ENCODE results near the gene ERVV-1.
"Not testable (repeated sequence)": the region's sequence is repeated elsewhere in the genome, so short reads cannot be mapped to it uniquely, and the experiment has no call there.

Gene ERVV-1

GRCh38 chr19:53019684-53020083 lies 6.0 kb downstream of the ERVV-1 start:
- DNase-seq (ENCODE audit: low read depth), result no peak

DNA sequence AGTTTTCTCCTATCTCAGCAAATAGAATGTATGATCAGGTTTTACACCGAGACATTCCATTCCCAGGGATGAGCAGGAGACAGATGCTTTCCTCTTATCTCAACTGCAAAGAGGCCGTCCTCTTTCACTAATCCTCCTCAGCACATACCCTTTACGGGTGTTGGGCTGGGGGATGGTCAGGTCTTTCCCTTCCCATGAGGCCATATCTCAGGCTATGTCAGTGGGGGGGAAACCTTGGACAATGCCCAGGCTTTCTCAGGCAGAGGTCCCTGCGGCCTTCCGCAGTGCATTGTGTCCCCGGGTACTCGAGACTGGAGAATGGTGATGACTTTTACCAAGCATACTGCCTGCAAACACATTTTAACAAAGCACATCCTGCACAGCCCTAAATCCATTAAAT lies 14.6 kb downstream of the ERVV-1 start:
- DNase-seq (ENCODE audit: low read depth), result not testable (repeated sequence)

DNA sequence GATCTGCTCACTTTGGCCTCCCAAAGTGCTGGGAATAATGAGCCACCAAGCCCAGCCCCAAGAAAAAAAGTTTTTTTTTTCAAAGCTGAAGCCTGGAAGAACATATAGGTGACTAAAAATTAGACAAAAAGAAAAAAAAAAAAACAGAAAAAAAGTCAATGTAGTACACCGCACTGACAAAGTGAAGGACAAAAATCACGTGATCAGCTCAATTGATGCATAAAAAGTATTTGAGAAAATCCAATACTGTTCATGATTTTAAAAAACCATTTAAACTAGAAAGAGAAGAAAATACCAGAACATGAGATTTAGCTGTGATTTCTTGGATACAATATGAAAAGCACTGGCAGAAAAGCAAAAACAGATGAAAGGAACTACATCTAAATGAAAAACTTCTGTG lies 20.3 kb downstream of the ERVV-1 start:
- no peak for DNase-seq (ENCODE audit: low read depth)

GRCh38 chr19:53034948-53035675 lies 21.4 kb downstream of the ERVV-1 start:
- DNase-seq (ENCODE audit: low read depth), result no peak

DNA sequence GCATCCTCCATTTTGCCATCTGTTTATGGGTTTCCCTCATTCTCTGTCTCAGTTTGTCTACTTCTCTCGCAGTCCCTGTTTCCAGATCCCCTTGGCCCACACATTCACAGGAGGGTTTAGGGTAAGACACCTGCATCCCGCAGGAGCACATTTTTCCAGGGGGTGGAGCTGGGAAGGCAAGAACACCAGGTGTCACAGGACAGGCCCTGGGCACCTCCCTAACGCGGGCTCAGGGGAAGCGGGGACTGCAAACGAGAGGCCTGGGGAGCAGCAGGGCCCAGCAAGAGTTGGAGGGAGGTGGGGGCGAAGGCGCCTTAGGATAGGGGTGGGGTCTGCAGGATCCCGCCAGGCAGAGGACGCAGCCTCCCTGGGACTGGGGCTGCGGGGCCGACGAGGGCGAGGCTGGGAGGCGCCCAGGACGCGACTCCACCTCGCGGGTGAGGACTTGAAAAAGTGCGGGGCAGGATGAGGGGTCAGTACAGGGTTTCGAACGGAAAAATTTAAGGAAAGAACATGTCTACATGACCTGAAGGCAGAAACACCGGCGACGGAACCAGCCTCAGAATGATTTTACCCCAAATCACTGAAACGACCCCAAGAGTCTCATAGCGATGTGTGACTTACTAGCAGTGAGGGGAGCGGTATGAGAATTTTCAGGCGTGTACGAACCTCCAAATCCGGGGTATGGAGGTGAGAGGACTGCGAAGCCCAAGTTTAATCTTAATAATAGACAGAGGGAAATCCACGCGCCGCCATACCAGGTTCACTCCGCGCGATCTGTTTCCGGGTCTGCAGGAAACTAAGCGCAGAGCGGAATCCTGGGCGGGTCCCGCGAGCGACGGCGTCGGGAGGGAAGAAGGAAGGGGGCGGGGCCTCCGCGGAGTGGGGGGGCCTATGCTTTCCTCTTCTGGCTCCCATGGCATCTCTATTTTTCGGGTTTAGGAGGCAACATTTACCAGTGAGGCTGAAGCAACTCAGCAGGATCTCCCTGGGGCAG lies 23.7 kb downstream of the ERVV-1 start:
- DNase-seq (ENCODE audit: low read depth), result no peak

DNA sequence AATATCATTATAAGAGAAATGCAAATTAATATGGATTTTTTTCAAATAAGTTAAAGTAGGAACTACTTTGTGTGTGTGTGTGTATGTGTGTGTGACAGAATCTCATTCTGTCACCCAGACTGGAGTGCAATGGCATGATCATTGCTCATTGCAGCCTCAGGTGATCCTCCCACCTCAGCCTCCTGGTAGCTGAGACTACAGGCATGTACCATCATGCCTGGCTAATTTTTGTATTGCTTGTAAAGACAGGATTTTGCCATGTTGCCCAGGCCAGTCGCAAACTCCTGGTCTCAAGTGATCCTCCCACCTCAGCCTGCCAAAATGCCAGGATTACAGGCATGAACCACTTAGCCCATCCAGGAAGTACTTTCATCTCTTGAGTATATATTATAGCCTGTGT lies 27.6 kb downstream of the ERVV-1 start:
- no peak for DNase-seq (ENCODE audit: low read depth)

- DNase-seq (ENCODE audit: low read depth), result no peak
These were observed 31.8 kb downstream of the ERVV-1 start for GRCh38 chr19:53045536-53045935.

DNA sequence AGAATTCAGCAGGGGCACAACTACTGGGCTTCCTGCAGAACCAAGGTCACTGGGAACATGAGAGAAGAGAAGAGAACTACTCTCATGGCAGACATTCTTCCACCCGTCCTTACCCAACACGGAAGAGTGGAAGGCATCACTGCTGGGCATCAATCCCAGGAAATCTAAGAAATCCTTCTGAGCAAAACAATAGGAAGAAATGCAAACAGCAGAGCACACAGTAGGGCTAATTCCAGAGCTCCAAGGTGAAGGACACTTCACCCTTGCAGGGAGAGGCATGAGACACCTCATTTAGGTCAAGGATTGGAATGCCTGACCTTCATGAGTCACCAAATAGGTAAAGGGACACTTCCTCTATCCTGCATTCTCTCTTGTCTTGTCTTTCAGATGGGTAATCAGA lies 33.7 kb downstream of the ERVV-1 start:
- DNase-seq (ENCODE audit: low read depth), result no peak

DNA sequence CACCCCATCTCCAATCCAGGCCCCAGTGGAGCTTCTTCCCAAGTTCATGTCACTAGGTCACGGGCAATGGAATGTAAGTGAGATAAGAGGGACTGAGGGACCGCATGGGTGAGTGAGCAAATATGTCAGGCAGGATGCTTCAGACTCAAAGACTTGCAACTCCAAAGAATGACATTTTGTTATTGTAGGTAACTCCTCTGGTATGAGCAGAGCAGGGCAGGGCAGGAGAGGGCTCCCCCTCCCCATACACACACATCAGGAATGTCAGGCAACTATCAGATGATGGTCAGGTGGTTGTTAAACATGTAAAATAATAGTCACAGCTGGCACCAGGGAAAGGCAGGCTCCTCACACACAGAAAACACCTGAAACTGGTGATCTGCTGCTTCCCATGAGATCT lies 41.4 kb downstream of the ERVV-1 start:
- no peak for DNase-seq (ENCODE audit: low read depth)

DNA sequence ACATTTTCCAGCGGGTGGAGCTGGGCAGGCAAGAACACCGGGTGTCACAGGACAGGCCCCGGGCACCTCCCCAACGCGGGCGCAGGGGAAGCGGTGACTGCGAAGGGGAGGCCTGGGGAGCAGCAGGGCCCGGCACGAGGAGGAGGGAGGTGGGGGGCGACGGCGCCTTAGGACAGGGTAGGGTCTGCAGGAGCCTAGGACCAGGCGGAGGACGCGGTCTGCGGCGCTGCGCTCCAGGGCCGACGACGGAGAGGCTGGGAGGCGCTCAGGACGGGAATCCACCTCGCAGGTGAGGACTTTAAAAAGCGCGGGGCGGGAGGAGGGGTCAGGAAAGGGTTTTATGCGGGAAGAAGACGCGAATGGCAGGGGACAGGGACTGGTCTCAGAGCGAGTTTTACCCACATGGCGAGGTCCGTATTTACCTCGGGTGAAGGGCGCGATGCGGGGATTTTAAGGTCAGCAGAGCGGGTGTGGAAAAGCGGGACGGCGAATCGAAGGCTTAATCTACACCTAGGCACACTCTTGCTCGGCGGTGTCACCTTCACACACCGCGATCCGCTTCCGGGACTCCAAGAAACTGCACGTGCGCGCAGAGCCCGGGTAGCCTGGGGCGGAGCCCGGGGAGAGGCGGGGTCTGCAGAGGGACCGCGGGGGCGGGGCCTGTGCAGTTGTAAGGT lies 44.3 kb downstream of the ERVV-1 start:
- no peak for DNase-seq (ENCODE audit: low read depth)

Data from stimulated activated CD4-positive, alpha-beta T cell treated with anti-CD3 and anti-CD28 coated beads, Interleukin-2, amount 100 ng/mL, for 4 hours (primary cell).